Ovary (tissue), 3 donors: ENCODE measurements around the gene CILP2.

Experiments
- EP300 ChIP-seq: sonication (generic); formaldehyde crosslinking; IDR thresholded peaks from one replicate; pipeline ENCODE4 v1.6.1; 2017; ENCODE audit warnings: antibody characterized with exemption
- POLR2A ChIP-seq: fragments of 450-650 bp; IDR thresholded peaks from one replicate; pipeline ENCODE4 v1.6.1; 2017; ENCODE audit warnings: antibody characterized with exemption, mild to moderate bottlenecking, moderate library complexity
- TF ChIP-seq, protein P1 (sequence below), 3 donors: fragments of 450-650 bp in 2 of 3; fragments of 200-600 bp in 1 of 3; IDR thresholded peaks; one replicate each; pipeline versions ENCODE4 v1.5.1 to v1.8.0; 2016 to 2022; ENCODE audit warnings: antibody characterized with exemption in 3 of 3, mild to moderate bottlenecking in 1 of 3
- donor health status: DM: no; HTN: no; CAD: no.

DNA sequence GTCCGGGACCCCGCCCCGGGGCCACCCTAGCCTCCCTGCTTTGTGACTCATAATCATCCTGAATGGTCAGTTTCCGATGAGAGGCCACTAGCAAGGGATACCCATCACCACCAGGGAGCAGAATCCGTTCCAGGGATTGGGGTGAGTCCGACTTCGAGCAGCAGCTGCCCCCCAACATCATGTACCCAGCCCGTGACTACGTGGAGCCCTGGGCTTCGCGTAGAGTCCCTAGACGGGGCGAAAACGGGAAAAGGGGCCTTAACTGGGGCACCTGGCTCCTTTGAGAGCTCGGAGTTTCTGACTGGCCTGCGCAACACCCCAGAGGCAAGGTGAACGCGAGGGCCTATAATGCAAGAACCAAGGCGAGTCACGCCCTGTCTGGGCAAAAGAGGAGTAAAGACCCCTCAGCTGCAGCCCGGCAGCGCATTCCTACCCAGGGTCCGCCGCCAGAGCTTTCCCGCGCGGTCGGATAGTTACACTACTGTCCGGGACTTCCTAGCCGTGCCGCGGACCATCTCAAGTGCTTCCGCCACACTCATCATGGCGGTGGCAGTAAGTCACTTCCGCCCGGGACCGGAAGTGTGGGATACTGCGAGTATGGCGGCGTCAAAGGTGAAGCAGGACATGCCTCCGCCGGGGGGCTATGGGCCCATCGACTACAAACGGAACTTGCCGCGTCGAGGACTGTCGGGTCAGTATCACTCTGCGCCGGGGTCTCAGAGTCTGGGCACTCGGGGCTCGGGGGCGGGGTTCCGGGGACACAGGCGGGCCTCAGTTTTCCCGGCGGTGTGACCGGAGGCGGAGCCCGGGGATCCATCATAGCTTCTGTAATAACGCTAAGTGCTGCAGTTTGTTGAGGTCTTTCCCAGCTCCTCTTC lies 22.2 kb upstream of the CILP2 start, which contains the start of gene NDUFA13:
- TF ChIP-seq EP300 (no peak), POLR2A (peak; percentile 70)
- TF ChIP-seq, protein P1, sequence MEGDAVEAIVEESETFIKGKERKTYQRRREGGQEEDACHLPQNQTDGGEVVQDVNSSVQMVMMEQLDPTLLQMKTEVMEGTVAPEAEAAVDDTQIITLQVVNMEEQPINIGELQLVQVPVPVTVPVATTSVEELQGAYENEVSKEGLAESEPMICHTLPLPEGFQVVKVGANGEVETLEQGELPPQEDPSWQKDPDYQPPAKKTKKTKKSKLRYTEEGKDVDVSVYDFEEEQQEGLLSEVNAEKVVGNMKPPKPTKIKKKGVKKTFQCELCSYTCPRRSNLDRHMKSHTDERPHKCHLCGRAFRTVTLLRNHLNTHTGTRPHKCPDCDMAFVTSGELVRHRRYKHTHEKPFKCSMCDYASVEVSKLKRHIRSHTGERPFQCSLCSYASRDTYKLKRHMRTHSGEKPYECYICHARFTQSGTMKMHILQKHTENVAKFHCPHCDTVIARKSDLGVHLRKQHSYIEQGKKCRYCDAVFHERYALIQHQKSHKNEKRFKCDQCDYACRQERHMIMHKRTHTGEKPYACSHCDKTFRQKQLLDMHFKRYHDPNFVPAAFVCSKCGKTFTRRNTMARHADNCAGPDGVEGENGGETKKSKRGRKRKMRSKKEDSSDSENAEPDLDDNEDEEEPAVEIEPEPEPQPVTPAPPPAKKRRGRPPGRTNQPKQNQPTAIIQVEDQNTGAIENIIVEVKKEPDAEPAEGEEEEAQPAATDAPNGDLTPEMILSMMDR (IDR thresholded peaks at IDR 0.05): peak in 2 of 3 donors; percentile 10 to 12
